Measurements from ENCODE around the gene ZNF280A. TPM values are rescaled to one million over a fixed set of nuclear protein-coding genes. Genes with fewer than 3 reads are reported as not detected.

Gene ZNF280A
- total RNA-seq, 1 donor from 2014 or later, result not detected

- H3K4me1 Mint-ChIP-seq (ENCODE audit: low read depth), result no peaks in the 10 kb centered on the region
- peaks cover 61% of the 10 kb centered on the region for H3K27me3 Mint-ChIP-seq
- no peaks in the 10 kb centered on the region for H3K9me3 Mint-ChIP-seq (ENCODE audit: low read depth)
- no peaks in the 10 kb centered on the region for H3K36me3 Mint-ChIP-seq (ENCODE audit: insufficient read depth)
- TF ChIP-seq CTCF (IDR thresholded peaks at IDR 0.05; ENCODE audit: unreplicated experiment), result no peak
- no peak for DNase-seq (ENCODE audit: low spot score, unreplicated experiment)
- H3K4me3 Mint-ChIP-seq (ENCODE audit: low read depth), result no peak overlapping the region
- no peak overlapping the region for H3K27ac Mint-ChIP-seq
Measured at GRCh38 chr22:22548910-22549309, 28.8 kb upstream of the ZNF280A start.

GRCh38 chr22:22548317-22548716 is 28.2 kb upstream of the ZNF280A start:
- TF ChIP-seq CTCF (IDR thresholded peaks at IDR 0.05; ENCODE audit: unreplicated experiment), result no peak
- H3K27me3 Mint-ChIP-seq, result peaks cover 59% of the 10 kb centered on the region
- H3K36me3 Mint-ChIP-seq (ENCODE audit: insufficient read depth), result no peaks in the 10 kb centered on the region
- no peak overlapping the region for H3K27ac Mint-ChIP-seq
- no peak overlapping the region for H3K4me3 Mint-ChIP-seq (ENCODE audit: low read depth)
- no peaks in the 10 kb centered on the region for H3K9me3 Mint-ChIP-seq (ENCODE audit: low read depth)
- DNase-seq (ENCODE audit: low spot score, unreplicated experiment), result no peak
- H3K4me1 Mint-ChIP-seq (ENCODE audit: low read depth), result no peaks in the 10 kb centered on the region

GRCh38 chr22:22547692-22548300 is 27.7 kb upstream of the ZNF280A start:
- TF ChIP-seq CTCF (IDR thresholded peaks at IDR 0.05; ENCODE audit: unreplicated experiment), result no peak
- H3K27ac Mint-ChIP-seq, result no peak overlapping the region
- no peak for DNase-seq (ENCODE audit: low spot score, unreplicated experiment)
- H3K4me3 Mint-ChIP-seq (ENCODE audit: low read depth), result no peak overlapping the region
- H3K27me3 Mint-ChIP-seq, result peaks cover 59% of the 10 kb centered on the region
- H3K4me1 Mint-ChIP-seq (ENCODE audit: low read depth), result no peaks in the 10 kb centered on the region
- no peaks in the 10 kb centered on the region for H3K9me3 Mint-ChIP-seq (ENCODE audit: low read depth)
- H3K36me3 Mint-ChIP-seq (ENCODE audit: insufficient read depth), result no peaks in the 10 kb centered on the region

GRCh38 chr22:22547226-22547625 is 27.2 kb upstream of the ZNF280A start:
- TF ChIP-seq CTCF (IDR thresholded peaks at IDR 0.05; ENCODE audit: unreplicated experiment), result no peak
- DNase-seq (ENCODE audit: low spot score, unreplicated experiment), result no peak
- Mint-ChIP-seq H3K27ac (no peak overlapping the region), H3K9me3 (ENCODE audit: low read depth) (no peaks in the 10 kb centered on the region), H3K27me3 (peaks cover 62% of the 10 kb centered on the region), H3K4me1 (ENCODE audit: low read depth) (no peaks in the 10 kb centered on the region), H3K36me3 (ENCODE audit: insufficient read depth) (no peaks in the 10 kb centered on the region), H3K4me3 (ENCODE audit: low read depth) (no peak overlapping the region)

GRCh38 chr22:22546490-22546889 is 26.4 kb upstream of the ZNF280A start:
- DNase-seq (ENCODE audit: low spot score, unreplicated experiment), result no peak
- Mint-ChIP-seq H3K4me3 (ENCODE audit: low read depth) (no peak overlapping the region), H3K9me3 (ENCODE audit: low read depth) (no peaks in the 10 kb centered on the region), H3K36me3 (ENCODE audit: insufficient read depth) (no peaks in the 10 kb centered on the region), H3K27ac (no peak overlapping the region), H3K4me1 (ENCODE audit: low read depth) (no peaks in the 10 kb centered on the region), H3K27me3 (peaks cover 67% of the 10 kb centered on the region)
- TF ChIP-seq CTCF (IDR thresholded peaks at IDR 0.05; ENCODE audit: unreplicated experiment), result no peak
